RWPE1 (cell line): ENCODE measurements around the gene IGSF9B.

ENCODE experiments used
- CTCF ChIA-PET: fragments of 350-600 bp; sonication (Branson Sonifier 250); formaldehyde crosslinking; extraction: SDS; loops from one replicate; lab custom pipeline; 2021; lab: Yijun Ruan, JAX
- POLR2A ChIA-PET: fragments of 400-600 bp; formaldehyde crosslinking; extraction: SDS; loops from one replicate; lab custom pipeline; 2020; ENCODE audit warnings: antibody characterized with exemption; ENCODE audit not compliant: low non-redundant PET; lab: Yijun Ruan, JAX
- DNase-seq: peaks from one replicate; pipeline ENCODE4 v3.0.0; 2012; ENCODE audit warnings: low spot score
- H3K27ac ChIP-seq: fragments of 450-650 bp; 2 replicates; pipeline ENCODE4 v1.5.1; 2017
- CTCF ChIP-seq: fragments of 450-650 bp; conservative IDR thresholded peaks from 2 replicates; pipeline ENCODE4 v1.5.1; 2017; ENCODE audit warnings: low read depth, mild to moderate bottlenecking

Gene IGSF9B

GRCh38 chr11:133968300-133968699 lies 11.5 kb upstream of the IGSF9B start:
- TF ChIP-seq CTCF, result no peak
- ChIA-PET CTCF (no interaction called here), POLR2A (no interaction called here)
- no peak overlapping the region for H3K27ac ChIP-seq
- DNase-seq, result no peak

- no peak overlapping the region for H3K27ac ChIP-seq
- no peak for DNase-seq
- TF ChIP-seq CTCF, result no peak
- CTCF ChIA-PET, result no interaction called here
- POLR2A ChIA-PET, result no interaction called here
These were observed 11.0 kb upstream of the IGSF9B start for GRCh38 chr11:133967599-133968238.

GRCh38 chr11:133966921-133967598 lies 10.3 kb upstream of the IGSF9B start:
- H3K27ac ChIP-seq, result no peak overlapping the region
- no peak for DNase-seq
- TF ChIP-seq CTCF, result no peak
- ChIA-PET CTCF (interaction anchor here (0.9 kb wide), 1 partner anchor 12 kb away, joined by 3 read pairs; no protein-coding TSS in a partner anchor), POLR2A (no interaction called here)

- CTCF ChIA-PET, result interaction anchor here (0.6 to 0.9 kb wide), 4 partner anchors 11 to 99 kb away, joined by 3 to 4 read pairs (median 3); no protein-coding TSS in a partner anchor
- POLR2A ChIA-PET, result no interaction called here
- no peak overlapping the region for H3K27ac ChIP-seq
- TF ChIP-seq CTCF, result no peak
- no peak for DNase-seq
These were observed 9.4 kb upstream of the IGSF9B start for GRCh38 chr11:133966172-133966651.

- ChIA-PET POLR2A (no interaction called here), CTCF (no interaction called here)
- no peak for TF ChIP-seq CTCF
- DNase-seq, result no peak
- no peak overlapping the region for H3K27ac ChIP-seq
These were observed 8.3 kb upstream of the IGSF9B start for GRCh38 chr11:133965031-133965601.

- CTCF ChIA-PET, result no interaction called here
- POLR2A ChIA-PET, result no interaction called here
- no peak for TF ChIP-seq CTCF
- H3K27ac ChIP-seq, result no peak overlapping the region
- DNase-seq, result no peak
These were observed 7.6 kb upstream of the IGSF9B start for GRCh38 chr11:133964356-133964755.
